ENCODE measurements around the gene EIF4H. TPM values are rescaled to one million over a fixed set of nuclear protein-coding genes. Genes with fewer than 3 reads are reported as not detected.

The EIF4H gene
- total RNA-seq, 1 experiment from 2014 or later, result 196 TPM

- peaks cover 16% of the 10 kb centered on the region for H3K4me1 Mint-ChIP-seq (ENCODE audit: low read depth, unreplicated experiment)
- H3K27me3 Mint-ChIP-seq (ENCODE audit: unreplicated experiment), result no peaks in the 10 kb centered on the region
- peak; percentile 26 for DNase-seq
- intact Hi-C loops (cut with micrococcal nuclease; ENCODE audit: unreplicated experiment), result no loop called here
- H3K36me3 Mint-ChIP-seq (ENCODE audit: insufficient read depth, unreplicated experiment), result peaks cover 10% of the 10 kb centered on the region
- H3K27ac Mint-ChIP-seq (ENCODE audit: unreplicated experiment), result peak overlapping the region; percentile 82
- CTCF ChIA-PET, result interaction anchor here (0.7 kb wide), 1 partner anchor 789 kb away, joined by 4 read pairs; no protein-coding TSS in a partner anchor
- no peak overlapping the region for H3K4me3 Mint-ChIP-seq (ENCODE audit: low read depth, unreplicated experiment)
- TF ChIP-seq CTCF (IDR thresholded peaks at IDR 0.05; ENCODE audit: unreplicated experiment), result no peak
- BruUV-seq (replicated peaks), result no TSS peak
- no peaks in the 10 kb centered on the region for H3K9me3 Mint-ChIP-seq (ENCODE audit: low read depth, unreplicated experiment)
Observed at GRCh38 chr7:74134117-74134620, 40.0 kb upstream of the EIF4H start.

- CTCF ChIA-PET, result no interaction called here
- intact Hi-C loops (cut with micrococcal nuclease; ENCODE audit: unreplicated experiment), result no loop called here
Observed at GRCh38 chr7:74138334-74138867, 35.8 kb upstream of the EIF4H start.

GRCh38 chr7:74138945-74139843, 35.0 kb upstream of the EIF4H start:
- Mint-ChIP-seq H3K36me3 (ENCODE audit: insufficient read depth, unreplicated experiment) (no peaks in the 10 kb centered on the region), H3K27ac (ENCODE audit: unreplicated experiment) (no peak overlapping the region), H3K4me1 (ENCODE audit: low read depth, unreplicated experiment) (peaks cover 1% of the 10 kb centered on the region), H3K9me3 (ENCODE audit: low read depth, unreplicated experiment) (no peaks in the 10 kb centered on the region), H3K27me3 (ENCODE audit: unreplicated experiment) (no peaks in the 10 kb centered on the region), H3K4me3 (ENCODE audit: low read depth, unreplicated experiment) (no peak overlapping the region)
- no peak for DNase-seq
- intact Hi-C loops (cut with micrococcal nuclease; ENCODE audit: unreplicated experiment), result no loop called here
- CTCF ChIA-PET, result interaction anchor here (0.6 kb wide), 1 partner anchor 101 kb away, joined by 3 read pairs; no protein-coding TSS in a partner anchor
- no peak for TF ChIP-seq CTCF (IDR thresholded peaks at IDR 0.05; ENCODE audit: unreplicated experiment)
- no TSS peak for BruUV-seq (replicated peaks)

More at GRCh38 chr7:74138334-74138867, 35.8 kb upstream of the EIF4H start:
- Mint-ChIP-seq H3K4me3 (ENCODE audit: low read depth, unreplicated experiment) (no peak overlapping the region), H3K4me1 (ENCODE audit: low read depth, unreplicated experiment) (peaks cover 9% of the 10 kb centered on the region), H3K9me3 (ENCODE audit: low read depth, unreplicated experiment) (no peaks in the 10 kb centered on the region), H3K36me3 (ENCODE audit: insufficient read depth, unreplicated experiment) (peaks cover 5% of the 10 kb centered on the region), H3K27ac (ENCODE audit: unreplicated experiment) (no peak overlapping the region), H3K27me3 (ENCODE audit: unreplicated experiment) (no peaks in the 10 kb centered on the region)
- BruUV-seq (replicated peaks), result no TSS peak
- TF ChIP-seq CTCF (IDR thresholded peaks at IDR 0.05; ENCODE audit: unreplicated experiment), result no peak
- DNase-seq, result no peak

- no TSS peak for BruUV-seq (replicated peaks)
- no peak for TF ChIP-seq CTCF (IDR thresholded peaks at IDR 0.05; ENCODE audit: unreplicated experiment)
- intact Hi-C loops (cut with micrococcal nuclease; ENCODE audit: unreplicated experiment), result no loop called here
- CTCF ChIA-PET, result interaction anchor here (0.6 to 0.7 kb wide), 2 partner anchors 22 to 23 kb away, joined by 3 to 5 read pairs; no protein-coding TSS in a partner anchor
- Mint-ChIP-seq H3K27me3 (ENCODE audit: unreplicated experiment) (no peaks in the 10 kb centered on the region), H3K36me3 (ENCODE audit: insufficient read depth, unreplicated experiment) (no peaks in the 10 kb centered on the region), H3K27ac (ENCODE audit: unreplicated experiment) (no peak overlapping the region), H3K4me3 (ENCODE audit: low read depth, unreplicated experiment) (no peak overlapping the region), H3K9me3 (ENCODE audit: low read depth, unreplicated experiment) (no peaks in the 10 kb centered on the region), H3K4me1 (ENCODE audit: low read depth, unreplicated experiment) (no peaks in the 10 kb centered on the region)
- no peak for DNase-seq
Observed at GRCh38 chr7:74141705-74142104, 32.5 kb upstream of the EIF4H start.

Measured in Calu3 (cell line).